Activated naive CD8-positive, alpha-beta T cell treated with anti-CD3 and anti-CD28 coated beads for 36 hours (primary cell): ENCODE results near the gene WWOX. TPM values are rescaled to one million over a fixed set of nuclear protein-coding genes. Genes with fewer than 3 reads are reported as not detected.

Source experiments
- DNase-seq: peaks from one replicate; pipeline ENCODE4 v3.0.0; 2021
- H3K27ac Mint-ChIP-seq: one replicate; pipeline ENCODE4 v1.8.0; 2022; ENCODE audit warnings: mild to moderate bottlenecking, moderate library complexity, mixed read lengths
- H3K27me3 Mint-ChIP-seq: one replicate; pipeline ENCODE4 v1.8.0; 2022; ENCODE audit warnings: mild to moderate bottlenecking, mixed read lengths
- H3K36me3 Mint-ChIP-seq: one replicate; pipeline ENCODE4 v1.8.0; 2021; ENCODE audit warnings: mild to moderate bottlenecking, mixed read lengths
- H3K4me1 Mint-ChIP-seq: one replicate; pipeline ENCODE4 v1.8.0; 2021; ENCODE audit warnings: mixed read lengths
- H3K4me3 Mint-ChIP-seq: one replicate; pipeline ENCODE4 v1.8.0; 2022; ENCODE audit warnings: mild to moderate bottlenecking, moderate library complexity, mixed read lengths
- H3K9me3 Mint-ChIP-seq: one replicate; pipeline ENCODE4 v1.8.0; 2022; ENCODE audit warnings: mixed read lengths
- total RNA-seq, 2 experiments: library from RNA; stranded (reverse); gene quantifications; one replicate each; pipeline ENCODE4 v1.2.3, GENCODE V29; 2021

The WWOX gene
- total RNA-seq, 2 experiments from 2014 or later = 20.0 to 23.9 TPM

DNA sequence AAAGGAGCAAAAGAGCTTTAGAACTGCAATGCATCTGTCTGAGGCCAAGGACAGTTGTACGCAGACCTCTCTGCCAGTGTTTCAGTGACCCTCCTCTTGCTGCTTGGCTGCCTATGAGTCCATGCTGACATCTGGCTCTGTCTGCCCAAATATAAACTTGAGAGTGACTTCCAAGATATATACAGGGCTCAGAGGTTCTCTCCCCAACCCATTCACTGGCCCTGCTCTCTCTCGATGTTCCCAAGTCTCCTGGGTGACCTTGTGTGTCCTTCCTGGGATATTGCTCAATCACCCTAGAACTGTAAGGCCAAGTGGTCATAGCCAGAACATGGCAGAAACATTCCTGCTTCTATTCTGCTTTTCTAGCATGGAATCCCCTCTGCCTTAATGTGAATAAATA lies 716.3 kb downstream of the WWOX start:
- Mint-ChIP-seq H3K36me3 (peaks cover 2% of the 10 kb centered on the region), H3K4me3 (no peak overlapping the region), H3K9me3 (no peaks in the 10 kb centered on the region), H3K4me1 (no peaks in the 10 kb centered on the region), H3K27me3 (no peaks in the 10 kb centered on the region), H3K27ac (no peak overlapping the region)
- no peak for DNase-seq

- H3K4me3 Mint-ChIP-seq = no peak overlapping the region
- no peaks in the 10 kb centered on the region for H3K4me1 Mint-ChIP-seq
- H3K27ac Mint-ChIP-seq = no peak overlapping the region
- peaks cover 2% of the 10 kb centered on the region for H3K36me3 Mint-ChIP-seq
- no peak for DNase-seq
- no peaks in the 10 kb centered on the region for H3K9me3 Mint-ChIP-seq
- H3K27me3 Mint-ChIP-seq = no peaks in the 10 kb centered on the region
Observed at GRCh38 chr16:78816499-78817195, 717.2 kb downstream of the WWOX start.

- no peaks in the 10 kb centered on the region for H3K9me3 Mint-ChIP-seq
- no peaks in the 10 kb centered on the region for H3K27me3 Mint-ChIP-seq
- no peak for DNase-seq
- no peak overlapping the region for H3K27ac Mint-ChIP-seq
- H3K4me3 Mint-ChIP-seq = no peak overlapping the region
- no peaks in the 10 kb centered on the region for H3K4me1 Mint-ChIP-seq
- H3K36me3 Mint-ChIP-seq = peaks cover 2% of the 10 kb centered on the region
Observed at GRCh38 chr16:78817200-78817739, 717.8 kb downstream of the WWOX start.

GRCh38 chr16:78821335-78821734 lies 721.9 kb downstream of the WWOX start:
- no peak for DNase-seq
- Mint-ChIP-seq H3K9me3 (peaks cover 3% of the 10 kb centered on the region), H3K4me1 (no peaks in the 10 kb centered on the region)

DNA sequence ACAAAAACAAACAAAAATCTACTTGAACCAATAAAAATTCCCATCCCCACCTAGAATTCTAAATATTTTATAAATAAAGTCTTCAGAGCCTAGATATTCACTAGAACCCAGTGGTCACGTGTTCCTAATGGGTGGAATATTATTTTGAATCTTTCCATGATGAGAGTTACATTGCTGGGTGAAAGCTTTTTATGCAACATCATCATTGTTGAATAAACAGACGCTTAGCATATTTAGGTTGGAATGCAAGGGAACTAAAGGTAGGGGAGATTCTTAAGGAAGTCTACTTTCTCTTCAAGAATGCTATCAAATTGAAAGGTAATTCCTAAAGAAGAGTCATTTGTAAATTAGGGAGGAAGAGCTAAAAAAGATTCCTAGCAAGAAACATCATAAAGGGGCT lies 723.1 kb downstream of the WWOX start:
- no peaks in the 10 kb centered on the region for H3K27me3 Mint-ChIP-seq
- H3K9me3 Mint-ChIP-seq = peaks cover 3% of the 10 kb centered on the region
- H3K36me3 Mint-ChIP-seq = peaks cover 6% of the 10 kb centered on the region
- no peak overlapping the region for H3K4me3 Mint-ChIP-seq
- DNase-seq = no peak
- H3K4me1 Mint-ChIP-seq = no peaks in the 10 kb centered on the region
- no peak overlapping the region for H3K27ac Mint-ChIP-seq

More at GRCh38 chr16:78821335-78821734, 721.9 kb downstream of the WWOX start:
- Mint-ChIP-seq H3K4me3 (no peak overlapping the region), H3K27ac (no peak overlapping the region), H3K36me3 (peaks cover 6% of the 10 kb centered on the region), H3K27me3 (no peaks in the 10 kb centered on the region)

DNA sequence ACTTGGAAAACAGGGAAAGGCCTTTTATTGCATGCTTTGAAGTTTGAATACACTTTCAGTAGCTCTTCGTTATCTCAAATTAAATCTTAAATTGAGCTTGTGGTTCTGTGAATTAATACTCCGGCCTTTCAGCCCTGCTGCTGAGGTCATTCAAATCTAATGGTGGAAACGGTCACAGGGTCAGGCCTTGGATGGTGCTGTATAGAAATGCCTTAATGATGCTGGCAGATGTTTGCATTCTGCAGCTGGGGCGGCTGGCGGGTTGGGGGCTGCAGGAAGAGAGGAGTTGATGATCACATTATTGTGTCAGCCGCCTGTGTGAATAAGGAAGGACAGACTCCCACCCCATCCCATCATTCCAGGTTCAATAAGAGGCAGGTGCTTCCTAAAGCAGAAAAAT lies 723.6 kb downstream of the WWOX start:
- H3K9me3 Mint-ChIP-seq = peaks cover 3% of the 10 kb centered on the region
- no peak overlapping the region for H3K27ac Mint-ChIP-seq
- DNase-seq = no peak
- peaks cover 6% of the 10 kb centered on the region for H3K36me3 Mint-ChIP-seq
- H3K4me3 Mint-ChIP-seq = no peak overlapping the region
- H3K4me1 Mint-ChIP-seq = no peaks in the 10 kb centered on the region
- H3K27me3 Mint-ChIP-seq = no peaks in the 10 kb centered on the region

- Mint-ChIP-seq H3K4me3 (no peak overlapping the region), H3K9me3 (peaks cover 2% of the 10 kb centered on the region), H3K27ac (no peak overlapping the region), H3K36me3 (peaks cover 2% of the 10 kb centered on the region), H3K27me3 (no peaks in the 10 kb centered on the region), H3K4me1 (no peaks in the 10 kb centered on the region)
- no peak for DNase-seq
Observed at GRCh38 chr16:78829280-78829679, 729.8 kb downstream of the WWOX start.

- H3K36me3 Mint-ChIP-seq = no peaks in the 10 kb centered on the region
- H3K4me1 Mint-ChIP-seq = no peaks in the 10 kb centered on the region
- no peak overlapping the region for H3K27ac Mint-ChIP-seq
- H3K9me3 Mint-ChIP-seq = no peaks in the 10 kb centered on the region
- no peak for DNase-seq
- H3K4me3 Mint-ChIP-seq = no peak overlapping the region
- no peaks in the 10 kb centered on the region for H3K27me3 Mint-ChIP-seq
Observed at GRCh38 chr16:78830599-78830998, 731.1 kb downstream of the WWOX start.

- DNase-seq = no peak
- H3K4me1 Mint-ChIP-seq = no peaks in the 10 kb centered on the region
- H3K27ac Mint-ChIP-seq = no peak overlapping the region
- no peaks in the 10 kb centered on the region for H3K27me3 Mint-ChIP-seq
- no peaks in the 10 kb centered on the region for H3K9me3 Mint-ChIP-seq
- no peaks in the 10 kb centered on the region for H3K36me3 Mint-ChIP-seq
- no peak overlapping the region for H3K4me3 Mint-ChIP-seq
Observed at GRCh38 chr16:78832100-78832499, 732.6 kb downstream of the WWOX start.

- no peaks in the 10 kb centered on the region for H3K9me3 Mint-ChIP-seq
- no peaks in the 10 kb centered on the region for H3K27me3 Mint-ChIP-seq
- no peak for DNase-seq
- H3K27ac Mint-ChIP-seq = no peak overlapping the region
- no peaks in the 10 kb centered on the region for H3K4me1 Mint-ChIP-seq
- no peak overlapping the region for H3K4me3 Mint-ChIP-seq
- H3K36me3 Mint-ChIP-seq = no peaks in the 10 kb centered on the region
Observed at GRCh38 chr16:78836802-78837491, 737.5 kb downstream of the WWOX start.

DNA sequence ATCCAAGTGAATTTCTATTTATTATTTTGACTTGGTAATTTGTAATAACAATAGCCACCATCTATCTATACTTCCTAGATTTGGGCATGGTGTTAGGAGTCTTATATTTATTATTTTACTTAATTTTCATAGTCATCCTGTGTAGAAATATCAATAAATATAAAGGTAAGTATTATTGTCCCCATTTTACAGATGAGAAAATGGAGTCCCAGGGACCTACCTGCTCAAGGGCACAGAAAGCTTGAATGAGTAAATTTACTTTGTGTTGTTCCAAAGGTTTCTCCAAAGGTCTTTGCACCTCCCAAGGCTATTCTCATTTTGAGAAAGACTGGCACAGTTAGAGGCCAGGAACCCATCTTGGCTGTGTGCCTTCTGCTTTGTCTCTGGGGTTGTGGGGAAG lies 738.3 kb downstream of the WWOX start:
- Mint-ChIP-seq H3K9me3 (no peaks in the 10 kb centered on the region), H3K36me3 (no peaks in the 10 kb centered on the region), H3K4me1 (no peaks in the 10 kb centered on the region), H3K27ac (no peak overlapping the region), H3K4me3 (no peak overlapping the region), H3K27me3 (no peaks in the 10 kb centered on the region)
- no peak for DNase-seq

- Mint-ChIP-seq H3K27me3 (no peaks in the 10 kb centered on the region), H3K9me3 (no peaks in the 10 kb centered on the region), H3K36me3 (no peaks in the 10 kb centered on the region), H3K27ac (no peak overlapping the region), H3K4me1 (no peaks in the 10 kb centered on the region), H3K4me3 (no peak overlapping the region)
- DNase-seq = no peak
Observed at GRCh38 chr16:78838276-78838675, 738.8 kb downstream of the WWOX start.

GRCh38 chr16:78842950-78843349 lies 743.5 kb downstream of the WWOX start:
- Mint-ChIP-seq H3K4me3 (no peak overlapping the region), H3K27me3 (no peaks in the 10 kb centered on the region), H3K9me3 (no peaks in the 10 kb centered on the region), H3K4me1 (no peaks in the 10 kb centered on the region), H3K36me3 (no peaks in the 10 kb centered on the region), H3K27ac (no peak overlapping the region)
- DNase-seq = no peak

- Mint-ChIP-seq H3K36me3 (peaks cover 3% of the 10 kb centered on the region), H3K27ac (no peak overlapping the region), H3K4me1 (no peaks in the 10 kb centered on the region), H3K4me3 (no peak overlapping the region), H3K9me3 (no peaks in the 10 kb centered on the region), H3K27me3 (no peaks in the 10 kb centered on the region)
- no peak for DNase-seq
Observed at GRCh38 chr16:78843978-78844377, 744.5 kb downstream of the WWOX start.

- no peak for DNase-seq
- H3K4me3 Mint-ChIP-seq = no peak overlapping the region
- no peaks in the 10 kb centered on the region for H3K27me3 Mint-ChIP-seq
- H3K4me1 Mint-ChIP-seq = no peaks in the 10 kb centered on the region
- no peak overlapping the region for H3K27ac Mint-ChIP-seq
- H3K9me3 Mint-ChIP-seq = no peaks in the 10 kb centered on the region
- H3K36me3 Mint-ChIP-seq = peaks cover 4% of the 10 kb centered on the region
Observed at GRCh38 chr16:78844682-78845081, 745.2 kb downstream of the WWOX start.

- Mint-ChIP-seq H3K4me1 (no peaks in the 10 kb centered on the region), H3K9me3 (no peaks in the 10 kb centered on the region), H3K4me3 (no peak overlapping the region), H3K27ac (no peak overlapping the region), H3K36me3 (peaks cover 4% of the 10 kb centered on the region), H3K27me3 (no peaks in the 10 kb centered on the region)
- DNase-seq = no peak
Observed at GRCh38 chr16:78851266-78851665, 751.8 kb downstream of the WWOX start.
